RPMI7951 (cell line): ENCODE measurements around the gene NFE2L2. TPM values are rescaled to one million over a fixed set of nuclear protein-coding genes. Genes with fewer than 3 reads are reported as not detected.
"Not testable (repeated sequence)": the region's sequence is repeated elsewhere in the genome, so short reads cannot be mapped to it uniquely, and the experiment has no call there.

Source experiments
- DNase-seq: peaks from one replicate; pipeline ENCODE4 v3.0.0-alpha.2; 2012; ENCODE audit warnings: low read depth
- total RNA-seq: library from RNA; depleted of rRNA; stranded (reverse); fragments of >200 nt; shearing (Covaris generic); gene quantifications from 2 replicates; pipeline ENCODE4 v1.2.3, GENCODE V29; 2014

The NFE2L2 gene
- total RNA-seq, 1 experiment from 2014 or later: 85.1 TPM

- no peak for DNase-seq
These were observed 7.1 kb downstream of the NFE2L2 start for GRCh38 chr2:177257471-177257870.

DNA sequence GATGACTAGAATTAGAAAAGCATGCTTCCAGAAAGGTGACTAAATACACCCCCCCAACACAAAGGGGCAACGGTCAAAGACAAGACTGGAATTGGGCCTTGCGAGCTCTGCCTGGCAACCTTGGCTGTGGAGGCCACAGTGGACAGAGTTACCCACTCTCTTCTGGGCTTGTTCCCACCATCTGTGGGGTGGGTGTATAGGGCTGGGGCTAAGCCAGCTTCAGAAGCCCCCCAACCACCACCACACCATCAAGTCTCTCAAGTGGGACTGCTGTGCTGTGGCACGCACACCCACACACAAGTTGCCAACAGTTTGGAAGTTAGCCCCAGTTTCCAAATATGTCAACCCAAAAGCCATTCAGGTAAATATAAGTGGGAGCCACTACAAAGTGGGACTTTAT, 7.8 kb downstream of the NFE2L2 start:
- DNase-seq: no peak

DNA sequence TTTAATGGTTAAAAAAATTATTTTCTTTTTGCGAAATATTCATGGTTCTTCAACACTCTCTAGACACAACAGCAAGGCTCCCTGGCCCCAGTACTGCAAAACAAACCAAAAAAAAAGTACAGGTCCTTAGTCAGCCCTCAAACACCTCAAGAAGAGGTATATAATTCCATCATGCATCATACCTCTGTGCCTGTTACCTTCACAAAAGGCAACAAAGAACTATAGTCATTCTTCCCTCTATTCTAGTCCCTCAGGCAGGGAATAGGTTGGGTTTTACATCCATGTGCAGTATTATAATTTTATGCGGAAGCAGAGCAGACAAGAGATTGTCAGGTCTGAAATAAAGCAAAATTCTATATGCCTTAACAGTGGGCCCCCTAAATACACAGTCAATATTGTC, 8.5 kb downstream of the NFE2L2 start:
- no peak for DNase-seq

GRCh38 chr2:177255227-177255601, 9.3 kb downstream of the NFE2L2 start:
- DNase-seq: no peak

DNA sequence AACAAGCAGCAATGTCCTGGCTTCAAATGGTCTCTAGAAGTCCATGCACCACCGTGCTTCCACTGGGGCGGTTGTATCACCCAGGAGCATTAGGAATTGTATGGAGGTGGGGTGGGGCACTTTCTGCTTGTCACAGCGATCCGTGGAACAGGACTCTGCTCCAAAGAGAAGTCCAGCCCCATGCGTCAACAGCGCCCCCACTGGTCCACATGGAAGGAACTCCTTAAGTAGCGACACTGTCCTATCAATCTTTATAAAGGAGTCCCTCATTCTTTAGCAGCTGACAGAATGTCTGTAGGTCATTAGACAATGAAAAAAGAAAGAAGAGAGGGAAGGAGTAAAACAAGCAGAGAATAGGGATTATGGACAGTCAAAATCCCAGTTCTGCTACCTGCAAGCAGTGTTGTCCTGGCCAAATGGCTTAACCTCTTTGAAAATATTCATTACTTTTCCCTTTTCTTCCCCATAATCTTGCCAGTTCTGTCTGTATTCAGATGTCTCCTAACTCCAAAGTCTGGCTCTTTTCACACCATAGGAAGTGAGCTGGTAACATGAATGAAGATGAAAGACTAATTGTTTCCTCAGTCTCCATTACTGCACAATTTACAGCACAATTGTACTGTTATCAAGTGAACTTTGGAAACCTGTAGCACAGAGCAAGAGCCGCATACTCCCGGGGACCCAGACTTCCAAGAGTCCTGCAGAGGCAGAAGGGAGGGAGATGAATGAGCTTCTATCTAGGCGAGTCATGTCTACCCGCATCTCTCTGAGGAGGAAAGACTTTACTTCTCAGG, 9.9 kb downstream of the NFE2L2 start:
- DNase-seq: peak; percentile 43

- DNase-seq: no peak
These were observed 10.8 kb downstream of the NFE2L2 start for GRCh38 chr2:177253704-177254103.

DNA sequence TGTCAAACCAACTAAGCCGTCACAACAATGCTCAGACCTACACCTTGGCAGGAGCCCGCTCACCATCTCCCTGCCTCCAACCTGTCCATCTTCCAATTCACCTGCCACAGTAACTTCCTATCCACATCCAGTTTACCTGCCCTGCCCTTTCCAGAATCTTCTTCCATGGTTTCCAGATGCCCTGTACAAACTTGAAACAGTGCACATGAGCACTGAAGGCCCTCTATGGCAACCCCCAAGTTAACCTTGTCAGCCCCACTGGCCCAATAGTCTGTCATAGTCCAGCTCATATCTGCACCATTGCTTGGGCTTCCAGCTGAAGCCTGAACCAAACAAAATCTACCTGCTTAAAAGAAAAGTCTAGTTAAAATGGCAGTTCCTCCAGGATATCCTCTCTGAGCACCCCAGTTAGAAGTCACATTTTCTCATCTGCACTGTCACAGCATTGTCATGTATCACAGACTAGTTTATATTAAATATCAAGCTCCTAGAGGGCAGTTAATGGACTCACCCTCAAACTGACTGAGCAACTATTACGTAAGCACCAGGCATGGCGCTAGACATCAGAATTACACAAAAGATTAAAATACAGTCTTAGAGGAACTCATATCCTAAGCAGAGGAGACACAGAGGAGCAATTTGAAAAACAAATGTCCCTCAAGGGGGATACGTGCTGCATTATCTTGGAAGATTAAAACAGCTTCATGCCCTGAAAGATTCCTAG, 11.6 kb downstream of the NFE2L2 start:
- no peak for DNase-seq

DNA sequence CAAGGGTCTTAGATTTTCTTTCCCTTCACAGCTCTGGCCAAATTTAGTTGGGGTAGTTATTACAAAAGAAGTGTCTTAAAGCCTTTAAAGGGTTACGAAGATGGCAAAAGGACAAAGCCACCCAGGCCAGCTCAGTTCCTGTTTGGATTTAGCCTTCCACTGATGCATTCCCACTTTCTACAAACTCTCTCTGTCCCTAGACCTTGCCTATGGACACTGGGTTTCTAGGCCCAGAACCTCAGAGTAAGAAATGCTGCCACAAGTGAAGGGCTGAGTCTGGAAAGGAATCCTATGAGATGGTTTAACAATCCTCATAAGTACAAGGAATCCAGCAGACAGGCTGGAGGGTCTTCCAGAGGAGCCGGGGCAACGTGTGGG, 13.4 kb downstream of the NFE2L2 start:
- no peak for DNase-seq

DNA sequence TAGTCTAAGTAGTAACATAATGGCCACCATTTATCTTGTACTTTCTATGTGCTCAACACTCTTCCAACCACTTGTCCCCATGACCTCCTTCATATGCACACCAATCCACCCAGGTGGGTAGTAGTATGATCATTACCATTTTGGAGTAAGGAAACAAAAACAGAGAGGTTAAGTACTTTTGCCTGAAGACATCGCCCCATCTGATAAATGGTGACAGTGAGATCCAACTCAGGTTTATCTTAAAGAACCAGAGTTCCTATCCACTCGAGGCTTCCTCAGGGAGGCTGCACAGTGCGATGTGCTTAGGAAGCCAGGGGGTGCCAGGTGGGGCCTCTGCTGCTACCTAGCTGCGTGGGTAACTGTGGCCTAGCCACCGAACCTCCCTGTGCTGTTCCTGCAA, 14.1 kb downstream of the NFE2L2 start:
- DNase-seq: no peak

DNA sequence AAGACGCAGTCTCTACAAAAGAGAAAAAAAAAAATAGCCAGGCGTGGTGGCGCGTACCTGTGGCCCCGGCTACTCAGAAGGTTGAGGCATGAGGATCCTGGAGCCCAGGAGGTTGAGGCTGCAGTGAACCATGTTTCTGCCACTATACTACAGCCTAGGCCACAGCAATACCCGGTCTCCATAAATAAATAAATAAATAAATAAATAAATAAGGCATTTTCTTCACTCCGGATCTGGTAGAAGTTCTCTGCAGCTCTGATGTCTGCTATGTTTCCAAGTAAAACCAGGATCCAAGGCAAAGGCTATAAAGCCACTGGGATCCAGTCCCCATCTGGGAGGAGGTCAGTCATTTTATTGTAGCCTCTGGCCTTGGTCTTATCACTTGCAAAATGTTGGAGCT, 15.5 kb downstream of the NFE2L2 start:
- no peak for DNase-seq

GRCh38 chr2:177247693-177248262, 16.7 kb downstream of the NFE2L2 start:
- no peak for DNase-seq

- DNase-seq: not testable (repeated sequence)
These were observed 17.9 kb downstream of the NFE2L2 start for GRCh38 chr2:177246523-177247030.

DNA sequence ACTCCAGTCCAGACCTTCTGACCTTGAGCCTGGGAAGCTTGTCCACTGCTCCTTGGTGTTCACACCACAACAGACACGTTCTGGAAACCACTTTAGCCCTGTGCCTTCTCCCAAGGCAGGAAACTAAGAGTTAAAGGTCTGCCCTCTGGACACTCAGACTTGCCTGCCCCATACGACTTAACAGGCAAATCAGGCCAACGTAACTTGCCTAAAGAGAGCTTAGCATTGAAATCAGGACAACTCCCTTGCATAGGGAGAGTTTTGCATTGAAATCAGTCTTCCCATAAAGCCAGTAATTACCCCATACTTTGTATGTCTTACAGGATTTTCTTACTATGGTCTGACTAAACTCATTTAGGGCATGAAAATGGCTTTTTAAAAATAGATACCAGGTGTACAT, 18.5 kb downstream of the NFE2L2 start:
- DNase-seq: peak; percentile 52

DNA sequence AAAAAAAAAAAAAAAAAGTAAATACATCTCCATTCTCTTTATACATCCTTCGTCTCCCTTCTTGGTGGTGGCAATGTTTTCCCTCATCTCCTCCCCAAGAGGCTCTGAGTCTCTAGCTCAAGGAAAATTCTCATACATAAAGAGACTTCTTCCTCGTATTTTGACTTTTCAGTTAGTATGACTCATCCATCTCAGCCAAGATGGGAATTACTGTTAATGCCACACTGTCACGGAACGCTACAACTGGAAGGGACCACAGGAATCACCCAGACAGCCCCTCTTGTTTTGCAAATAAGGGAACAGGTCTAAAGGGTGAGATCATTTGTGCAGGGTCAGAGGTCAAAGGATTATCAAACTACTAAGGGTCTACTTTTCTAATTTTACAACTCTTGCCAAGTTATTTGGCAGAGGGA, 19.5 kb downstream of the NFE2L2 start:
- peak; percentile 93 for DNase-seq

- DNase-seq: no peak
These were observed 20.2 kb downstream of the NFE2L2 start for GRCh38 chr2:177244244-177244771.

GRCh38 chr2:177243476-177243875, 21.1 kb downstream of the NFE2L2 start:
- no peak for DNase-seq

GRCh38 chr2:177243073-177243472, 21.5 kb downstream of the NFE2L2 start:
- DNase-seq: no peak

DNA sequence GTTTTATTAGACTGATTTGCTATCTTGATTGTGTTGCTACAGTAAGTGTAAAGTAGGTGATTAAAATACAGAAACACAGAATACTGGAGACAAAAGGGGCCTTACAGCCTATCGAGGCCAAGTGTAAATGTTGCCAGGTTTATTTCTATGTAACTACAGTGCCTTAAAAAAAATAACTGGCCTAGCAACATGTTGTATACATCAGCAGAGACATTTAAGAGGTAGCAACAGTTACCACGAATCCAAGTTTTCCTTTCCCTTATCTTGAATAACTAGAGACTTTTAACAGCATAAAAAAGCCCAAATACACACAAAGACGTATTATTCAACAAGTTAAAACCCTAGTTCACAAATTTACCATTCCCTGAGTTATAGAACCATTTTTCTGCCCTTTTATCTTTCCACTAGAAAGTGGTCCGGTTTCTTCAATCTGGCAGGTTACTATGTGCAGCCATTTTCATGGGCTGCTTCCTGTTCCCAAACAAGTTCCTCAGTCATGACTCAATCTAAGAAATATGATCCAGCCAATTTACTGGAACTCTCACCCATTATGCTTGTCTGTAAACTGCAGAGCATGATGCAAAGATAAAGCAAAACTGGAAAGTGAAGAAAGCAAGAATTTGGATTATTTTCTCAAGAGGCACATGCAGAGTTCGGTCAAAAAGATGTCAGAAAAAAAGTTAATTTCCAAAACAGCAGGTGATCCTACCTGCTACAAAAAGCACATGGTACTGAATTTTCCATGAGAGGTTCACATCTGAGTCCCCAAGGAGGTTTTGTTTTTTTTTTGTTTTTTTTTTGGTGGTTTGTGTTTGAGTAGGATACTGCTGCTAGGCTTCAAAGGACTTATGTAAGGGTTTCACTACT, 22.2 kb downstream of the NFE2L2 start:
- peak; percentile 91 for DNase-seq

GRCh38 chr2:177241711-177242120, 22.8 kb downstream of the NFE2L2 start:
- DNase-seq: no peak

DNA sequence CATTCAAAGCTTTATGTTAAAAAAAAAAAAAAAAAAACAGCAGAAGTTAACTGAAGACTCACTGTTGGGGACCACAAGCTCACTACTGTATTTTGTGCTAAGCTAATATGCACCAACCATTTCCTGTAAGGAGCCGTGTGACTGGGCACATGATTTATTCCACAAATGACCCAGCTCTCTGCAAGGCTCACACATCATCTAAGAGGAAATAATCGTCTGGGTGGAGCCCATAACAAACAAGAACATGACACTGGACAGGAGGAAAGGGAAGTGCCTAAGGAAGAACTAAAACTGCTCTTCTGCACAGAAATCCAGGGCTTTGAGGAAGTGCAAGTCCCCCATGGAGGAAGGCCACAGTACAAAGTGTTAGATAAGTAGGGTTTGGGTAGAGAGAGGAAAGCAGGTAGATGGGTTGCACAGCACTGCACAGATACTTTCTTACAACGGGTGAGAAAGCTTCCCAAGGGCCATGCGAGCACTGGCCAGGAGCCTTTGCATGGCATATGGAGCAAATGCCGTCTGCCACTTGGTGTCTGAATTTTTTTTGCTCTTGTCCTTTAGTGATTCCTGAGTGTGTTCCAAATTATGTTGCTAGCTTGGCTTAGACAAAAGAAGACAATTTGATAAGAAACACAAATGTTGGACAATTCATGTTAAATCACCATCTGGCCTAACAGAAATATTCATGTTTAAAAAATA, 24.4 kb downstream of the NFE2L2 start:
- peak; percentile 82 for DNase-seq

GRCh38 chr2:177239053-177239452, 25.5 kb downstream of the NFE2L2 start:
- no peak for DNase-seq
